PC-9 (cell line): ENCODE measurements around the gene FKBP1B. TPM values are rescaled to one million over a fixed set of nuclear protein-coding genes. Genes with fewer than 3 reads are reported as not detected.

Experiments used
- BruUV-seq: library from RNA; stranded (reverse); fragments of 400-500 nt; replicated peaks from 2 replicates; lab custom pipeline; 2021; lab: Mats Ljungman, UMichigan
- CTCF ChIA-PET: fragments of 300-600 bp; sonication (Branson Sonifier 250); formaldehyde crosslinking; loops from one replicate; lab custom pipeline; 2022; ENCODE audit warnings: antibody characterized with exemption; lab: Charles Lee
- POLR2A ChIA-PET: fragments of 300-600 bp; sonication (Branson Sonifier 250); formaldehyde crosslinking; loops from one replicate; lab custom pipeline; 2022; ENCODE audit warnings: antibody characterized with exemption; ENCODE audit not compliant: unreplicated experiment; lab: Charles Lee
- DNase-seq, 2 experiments: peaks; one replicate each; pipeline versions ENCODE4 v3.0.0 to v3.0.0-alpha.2; 2015 to 2022; ENCODE audit warnings: mixed read lengths in 1 of 2
- H2AFZ ChIP-seq: fragments of 200-600 bp; sonication (generic); 2 replicates; pipeline ENCODE4 v1.8.1; 2017; ENCODE audit warnings: antibody characterized with exemption
- H3F3A ChIP-seq: fragments of 200-600 bp; sonication (generic); 2 replicates; pipeline ENCODE4 v1.8.1; 2017; ENCODE audit warnings: antibody characterized with exemption, mild to moderate bottlenecking, low read depth; ENCODE audit not compliant: insufficient read depth
- H3K27ac ChIP-seq: fragments of 200-600 bp; sonication (generic); 2 replicates; pipeline ENCODE4 v1.6.1; 2016; ENCODE audit warnings: mixed run types
- H3K27me3 ChIP-seq: fragments of 200-600 bp; sonication (generic); 2 replicates; pipeline ENCODE4 v1.6.1; 2016; ENCODE audit warnings: low read depth, mixed run types; ENCODE audit not compliant: insufficient read depth
- H3K36me3 ChIP-seq: fragments of 200-600 bp; sonication (generic); 2 replicates; pipeline ENCODE4 v1.6.1; 2016; ENCODE audit warnings: low read depth, mixed run types
- H3K4me1 ChIP-seq: fragments of 200-600 bp; sonication (generic); replicated peaks from 2 replicates; pipeline ENCODE4 v1.6.1; 2016; ENCODE audit warnings: mixed run types; ENCODE audit not compliant: insufficient read depth
- H3K4me2 ChIP-seq: fragments of 200-600 bp; sonication (generic); 2 replicates; pipeline ENCODE4 v1.6.1; 2017; ENCODE audit warnings: mixed run types
- H3K4me3 ChIP-seq: fragments of 200-600 bp; sonication (generic); 2 replicates; pipeline ENCODE4 v1.6.1; 2016; ENCODE audit warnings: mixed run types
- H3K79me2 ChIP-seq: fragments of 200-600 bp; sonication (generic); 2 replicates; pipeline ENCODE4 v1.6.1; 2017; ENCODE audit warnings: low read depth, mixed run types
- H3K9me2 ChIP-seq: fragments of 200-600 bp; sonication (generic); 2 replicates; pipeline ENCODE4 v1.8.1; 2017; ENCODE audit warnings: mild to moderate bottlenecking; ENCODE audit not compliant: insufficient read depth
- H3K9me3 ChIP-seq: fragments of 200-600 bp; sonication (generic); 2 replicates; pipeline ENCODE4 v1.8.1; 2016; ENCODE audit warnings: low read depth; ENCODE audit not compliant: insufficient read depth
- H4K20me1 ChIP-seq: fragments of 200-600 bp; sonication (generic); 2 replicates; pipeline ENCODE4 v1.8.1; 2017; ENCODE audit not compliant: insufficient read depth
- EZH2 ChIP-seq: fragments of 200-600 bp; sonication (generic); IDR thresholded peaks from 2 replicates; pipeline ENCODE4 v1.8.0; 2017; ENCODE audit warnings: antibody characterized with exemption, low read depth
- intact Hi-C: fragments of 100-400 bp; cut with micrococcal nuclease; formaldehyde crosslinking; loops from one replicate; pipeline ENCODE4 v1.10.0; 2022; ENCODE audit not compliant: unreplicated experiment
- total RNA-seq: library from RNA; stranded (reverse); gene quantifications from 2 replicates; pipeline ENCODE4 v1.2.3, GENCODE V29; 2021
- TF ChIP-seq, protein P1 (sequence below): fragments of 200-600 bp; sonication (generic); conservative IDR thresholded peaks from 2 replicates; pipeline ENCODE4 v1.6.1; 2017; ENCODE audit warnings: mixed run types, antibody characterized with exemption, mild to moderate bottlenecking, moderate library complexity

FKBP1B gene
- total RNA-seq, 1 experiment from 2014 or later, result 4.5 TPM

DNA sequence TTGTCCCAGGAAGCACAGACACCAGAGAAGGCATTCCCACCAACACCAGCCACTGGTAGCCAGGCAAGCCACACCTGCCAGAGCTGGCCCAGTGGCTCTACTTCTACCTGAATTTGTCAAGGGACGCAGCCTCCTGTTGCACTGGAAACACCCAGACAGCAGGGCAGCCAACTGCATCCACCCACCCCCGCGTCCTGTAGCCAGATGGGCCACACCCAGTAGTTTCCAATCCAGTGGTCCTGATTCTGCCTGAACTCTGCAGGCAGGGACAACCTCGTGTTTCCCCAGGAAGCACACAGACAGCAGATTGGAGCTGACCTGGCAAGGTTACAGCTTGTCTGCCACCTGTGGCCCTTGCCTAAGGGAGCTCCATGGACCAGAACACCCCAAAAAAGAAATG lies 55.4 kb downstream of the FKBP1B start:
- H3K36me3 ChIP-seq, result no peaks in the 10 kb centered on the region
- H3K9me2 ChIP-seq, result no peaks in the 10 kb centered on the region
- H3K4me2 ChIP-seq, result no peak overlapping the region
- intact Hi-C loops, result no loop called here
- no peak for TF ChIP-seq EZH2
- TF ChIP-seq, protein P1, sequence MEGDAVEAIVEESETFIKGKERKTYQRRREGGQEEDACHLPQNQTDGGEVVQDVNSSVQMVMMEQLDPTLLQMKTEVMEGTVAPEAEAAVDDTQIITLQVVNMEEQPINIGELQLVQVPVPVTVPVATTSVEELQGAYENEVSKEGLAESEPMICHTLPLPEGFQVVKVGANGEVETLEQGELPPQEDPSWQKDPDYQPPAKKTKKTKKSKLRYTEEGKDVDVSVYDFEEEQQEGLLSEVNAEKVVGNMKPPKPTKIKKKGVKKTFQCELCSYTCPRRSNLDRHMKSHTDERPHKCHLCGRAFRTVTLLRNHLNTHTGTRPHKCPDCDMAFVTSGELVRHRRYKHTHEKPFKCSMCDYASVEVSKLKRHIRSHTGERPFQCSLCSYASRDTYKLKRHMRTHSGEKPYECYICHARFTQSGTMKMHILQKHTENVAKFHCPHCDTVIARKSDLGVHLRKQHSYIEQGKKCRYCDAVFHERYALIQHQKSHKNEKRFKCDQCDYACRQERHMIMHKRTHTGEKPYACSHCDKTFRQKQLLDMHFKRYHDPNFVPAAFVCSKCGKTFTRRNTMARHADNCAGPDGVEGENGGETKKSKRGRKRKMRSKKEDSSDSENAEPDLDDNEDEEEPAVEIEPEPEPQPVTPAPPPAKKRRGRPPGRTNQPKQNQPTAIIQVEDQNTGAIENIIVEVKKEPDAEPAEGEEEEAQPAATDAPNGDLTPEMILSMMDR, result no peak
- H4K20me1 ChIP-seq, result no peaks in the 10 kb centered on the region
- no peak overlapping the region for H2AFZ ChIP-seq
- H3K79me2 ChIP-seq, result no peaks in the 10 kb centered on the region
- no peak overlapping the region for H3K4me3 ChIP-seq
- CTCF ChIA-PET, result no interaction called here
- H3K4me1 ChIP-seq, result peaks cover 21% of the 10 kb centered on the region
- no peak for DNase-seq
- no peaks in the 10 kb centered on the region for H3K27me3 ChIP-seq
- peaks cover 15% of the 10 kb centered on the region for H3K9me3 ChIP-seq
- H3K27ac ChIP-seq, result no peak overlapping the region
- H3F3A ChIP-seq, result peaks cover 4% of the 10 kb centered on the region; the same call in 1 of the 2 replicates
- POLR2A ChIA-PET, result no interaction called here
- BruUV-seq, result no TSS peak

DNA sequence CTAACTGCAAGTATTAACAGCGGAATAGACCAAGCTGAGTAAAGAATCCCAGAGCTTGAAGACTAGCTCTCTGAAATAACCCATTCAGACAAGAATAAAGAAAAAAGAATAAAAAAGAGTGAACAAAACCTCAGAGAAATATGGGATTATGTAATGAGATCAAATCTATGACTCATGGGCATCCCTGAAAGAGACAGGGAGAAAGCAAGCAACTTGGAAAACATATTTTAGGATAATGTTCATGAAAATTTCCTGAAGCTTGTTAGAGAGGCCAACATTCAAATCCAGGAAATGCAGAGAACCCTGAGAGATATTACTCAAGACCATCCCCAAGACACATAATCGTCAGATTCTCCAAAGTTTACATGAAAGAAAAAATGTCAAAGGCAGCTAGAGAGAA lies 56.3 kb downstream of the FKBP1B start:
- Histone ChIP-seq H3K27ac (peak overlapping the region; percentile 11; the same call in 1 of the 2 replicates), H3F3A (peaks cover 13% of the 10 kb centered on the region), H3K4me1 (peaks cover 31% of the 10 kb centered on the region), H4K20me1 (no peaks in the 10 kb centered on the region), H3K27me3 (no peaks in the 10 kb centered on the region), H2AFZ (no peak overlapping the region), H3K4me3 (no peak overlapping the region), H3K36me3 (no peaks in the 10 kb centered on the region), H3K9me2 (no peaks in the 10 kb centered on the region), H3K4me2 (no peak overlapping the region), H3K9me3 (peaks cover 15% of the 10 kb centered on the region), H3K79me2 (no peaks in the 10 kb centered on the region)
- ChIA-PET POLR2A (no interaction called here), CTCF (no interaction called here)
- BruUV-seq, result no TSS peak
- intact Hi-C loops, result no loop called here
- TF ChIP-seq EZH2, result no peak
- TF ChIP-seq, protein P1, result no peak
- DNase-seq, result no peak

DNA sequence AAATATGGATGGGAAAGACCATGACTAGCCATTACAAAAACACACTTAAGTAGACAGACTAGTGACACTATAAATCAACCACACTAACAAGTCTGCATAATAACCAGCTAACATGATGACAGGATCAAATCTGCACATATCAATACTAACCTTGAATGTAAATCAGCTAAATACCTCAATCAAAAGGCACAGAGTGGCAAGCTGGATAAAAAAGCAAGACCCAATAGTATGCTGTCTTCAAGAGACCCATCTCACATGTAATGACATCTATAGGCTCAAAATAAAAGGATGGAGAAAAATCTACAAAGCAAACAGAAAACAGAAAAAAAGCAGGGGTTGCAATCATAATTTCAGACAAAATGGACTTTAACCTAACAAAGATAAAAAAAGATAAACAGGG lies 57.2 kb downstream of the FKBP1B start:
- Histone ChIP-seq H3K36me3 (no peaks in the 10 kb centered on the region), H3F3A (peaks cover 23% of the 10 kb centered on the region), H3K79me2 (no peaks in the 10 kb centered on the region), H3K27ac (no peak overlapping the region), H3K27me3 (no peaks in the 10 kb centered on the region), H3K9me3 (peaks cover 15% of the 10 kb centered on the region), H3K4me3 (no peak overlapping the region), H2AFZ (no peak overlapping the region), H4K20me1 (no peaks in the 10 kb centered on the region), H3K9me2 (no peaks in the 10 kb centered on the region), H3K4me1 (peaks cover 40% of the 10 kb centered on the region), H3K4me2 (no peak overlapping the region)
- no TSS peak for BruUV-seq
- POLR2A ChIA-PET, result no interaction called here
- no peak for TF ChIP-seq EZH2
- TF ChIP-seq, protein P1, result no peak
- intact Hi-C loops, result no loop called here
- DNase-seq, result no peak
- CTCF ChIA-PET, result interaction anchor here (0.6 kb wide), 1 partner anchor 58 kb away, joined by 9 read pairs; no protein-coding TSS in a partner anchor
